ENCODE measurements around the gene BPGM.

BPGM gene

GRCh38 chr7:134627109-134627774, 19.4 kb upstream of the BPGM start:
- DNase-seq = no peak
- intact Hi-C loops (cut with DNase I; ENCODE audit: low total_unique reads) = no loop called here
- H3K36me3 ChIP-seq = no peaks in the 10 kb centered on the region
- TF ChIP-seq CTCF (IDR thresholded peaks at IDR 0.05) = no peak
- H3K4me1 ChIP-seq = no peaks in the 10 kb centered on the region
- H3K27me3 ChIP-seq = peaks cover 0 to 8% of the 10 kb centered on the region in 2 donors
- no peak overlapping the region for H3K27ac ChIP-seq
- H3K4me3 ChIP-seq = no peak overlapping the region
- H3K9me3 ChIP-seq = no peaks in the 10 kb centered on the region

GRCh38 chr7:134627775-134628153, 18.9 kb upstream of the BPGM start:
- Histone ChIP-seq H3K9me3 (no peaks in the 10 kb centered on the region), H3K27me3 (peaks cover 0 to 8% of the 10 kb centered on the region in 2 donors), H3K4me1 (no peaks in the 10 kb centered on the region), H3K27ac (no peak overlapping the region), H3K36me3 (no peaks in the 10 kb centered on the region), H3K4me3 (no peak overlapping the region)
- no peak for DNase-seq
- TF ChIP-seq CTCF (IDR thresholded peaks at IDR 0.05) = no peak
- intact Hi-C loops (cut with DNase I; ENCODE audit: low total_unique reads) = no loop called here

GRCh38 chr7:134629445-134629844, 17.2 kb upstream of the BPGM start:
- Histone ChIP-seq H3K27me3 (peaks cover 0 to 8% of the 10 kb centered on the region in 2 donors), H3K4me3 (no peak overlapping the region), H3K27ac (no peak overlapping the region), H3K9me3 (no peaks in the 10 kb centered on the region), H3K4me1 (no peaks in the 10 kb centered on the region), H3K36me3 (no peaks in the 10 kb centered on the region)
- intact Hi-C loops (cut with DNase I; ENCODE audit: low total_unique reads) = no loop called here
- no peak for TF ChIP-seq CTCF (IDR thresholded peaks at IDR 0.05)
- no peak for DNase-seq

- intact Hi-C loops (cut with DNase I; ENCODE audit: low total_unique reads) = no loop called here
- H3K27ac ChIP-seq = no peak overlapping the region
Measured at GRCh38 chr7:134630237-134630636, 16.4 kb upstream of the BPGM start.

GRCh38 chr7:134630893-134631292, 15.8 kb upstream of the BPGM start:
- intact Hi-C loops (cut with DNase I; ENCODE audit: low total_unique reads) = no loop called here

More at GRCh38 chr7:134630237-134630636, 16.4 kb upstream of the BPGM start:
- no peaks in the 10 kb centered on the region for H3K36me3 ChIP-seq
- TF ChIP-seq CTCF (IDR thresholded peaks at IDR 0.05) = no peak
- peaks cover 0 to 8% of the 10 kb centered on the region in 2 donors for H3K27me3 ChIP-seq
- no peaks in the 10 kb centered on the region for H3K9me3 ChIP-seq
- H3K4me1 ChIP-seq = no peaks in the 10 kb centered on the region
- no peak for DNase-seq
- no peak overlapping the region for H3K4me3 ChIP-seq

More at GRCh38 chr7:134630893-134631292, 15.8 kb upstream of the BPGM start:
- no peaks in the 10 kb centered on the region for H3K36me3 ChIP-seq
- H3K27ac ChIP-seq = no peak overlapping the region
- no peak for TF ChIP-seq CTCF (IDR thresholded peaks at IDR 0.05)
- H3K4me3 ChIP-seq = no peak overlapping the region
- H3K9me3 ChIP-seq = no peaks in the 10 kb centered on the region
- H3K27me3 ChIP-seq = peaks cover 0 to 8% of the 10 kb centered on the region in 2 donors
- no peaks in the 10 kb centered on the region for H3K4me1 ChIP-seq
- no peak for DNase-seq
